ENCODE data around the gene TPPP. TPM values are rescaled to one million over a fixed set of nuclear protein-coding genes. Genes with fewer than 3 reads are reported as not detected.
A peak's percentile ranks its signal among the peaks of the same experiment; 100 is the strongest.

The TPPP gene
- total and polyA plus RNA-seq, 2 experiments from 2014 or later = 0.48 to 1.4 TPM

DNA sequence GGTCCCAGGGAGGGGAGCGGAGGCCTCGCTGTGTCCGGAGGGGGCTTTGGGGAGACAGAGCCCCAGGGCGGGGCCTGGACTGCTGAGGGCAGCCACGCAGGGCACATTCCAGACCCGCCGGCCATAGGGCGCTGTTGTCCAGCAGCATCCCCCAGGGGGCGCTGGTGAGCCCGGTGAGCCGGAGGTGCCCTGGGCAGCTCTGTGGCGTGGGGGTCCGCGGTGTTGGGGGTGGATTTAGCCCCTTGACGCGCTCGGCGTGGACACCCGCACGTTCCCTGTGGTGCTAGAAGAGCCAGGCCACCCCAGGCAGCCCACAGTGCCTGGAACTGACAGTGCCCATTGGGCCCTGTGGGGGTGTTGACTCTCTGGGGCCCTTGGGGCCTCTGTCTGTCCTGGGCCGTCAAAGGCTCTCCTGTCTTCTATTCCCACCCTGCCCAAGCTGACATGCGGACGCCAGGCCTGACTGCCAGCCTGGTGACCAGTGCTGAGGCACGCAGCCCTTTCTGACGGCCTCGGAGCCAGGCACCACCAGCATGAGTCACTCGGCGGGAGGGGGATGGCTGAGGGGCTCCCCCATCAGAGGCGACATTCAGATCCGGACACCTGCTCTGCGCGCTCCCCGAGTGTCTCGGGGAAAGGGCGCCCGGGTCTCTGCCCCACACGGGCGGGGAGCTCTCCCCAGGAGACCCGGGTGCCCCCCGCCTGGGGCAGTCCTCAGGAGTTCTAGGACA, 23.9 kb downstream of the TPPP start:
- ATAC-seq (peak; percentile 50), DNase-seq (ENCODE audit: low spot score) (peak; percentile 80)
- Histone ChIP-seq H3K4me1 (ENCODE audit: insufficient read depth) (no peaks in the 10 kb centered on the region), H3K27me3 (ENCODE audit: insufficient read depth) (0 out of 2 replicates have a peak, but pooled peaks cover 4% of the 10 kb centered on the region), H3K4me2 (no peak overlapping the region), H4K20me1 (replicated peaks; ENCODE audit: insufficient read depth) (peaks cover 5% of the 10 kb centered on the region), H3F3A (replicated peaks; ENCODE audit: low read depth) (no peaks in the 10 kb centered on the region), H3K79me2 (replicated peaks; ENCODE audit: insufficient read depth) (no peaks in the 10 kb centered on the region), H3K36me3 (ENCODE audit: insufficient read depth) (no peaks in the 10 kb centered on the region), H3K4me3 (no peak overlapping the region), H3K9me2 (ENCODE audit: insufficient read depth) (no peaks in the 10 kb centered on the region), H2AFZ (no peak overlapping the region), H3K27ac (ENCODE audit: low read depth) (no peak overlapping the region)
- peaks cover 6% of the 10 kb centered on the region for H3K27me3 Mint-ChIP-seq (ENCODE audit: insufficient read depth, low read depth, poor library complexity)
- H3K4me3 Mint-ChIP-seq = no peak overlapping the region
- peaks cover 9% of the 10 kb centered on the region for H3K36me3 Mint-ChIP-seq (ENCODE audit: low read depth)
- peaks cover 2% of the 10 kb centered on the region; the same call in 1 of the 3 replicates for H3K9me3 Mint-ChIP-seq
- TF ChIP-seq CTCF (conservative IDR thresholded peaks at IDR 0.05; ENCODE audit: low read depth in 2 of 2) (peak; percentile 67 to 84), JUNB (IDR thresholded peaks at IDR 0.05; ENCODE audit: unreplicated experiment) (no peak), STAT1 (IDR thresholded peaks at IDR 0.05; ENCODE audit: unreplicated experiment) (no peak), ZNF331 (CRISPR knock-in tag; IDR thresholded peaks at IDR 0.05; ENCODE audit: low read depth) (no peak), POLR2AphosphoS5 (IDR thresholded peaks at IDR 0.05; ENCODE audit: low read depth) (peak; percentile 54), EZH2 (IDR thresholded peaks at IDR 0.05; ENCODE audit: low read depth, unreplicated experiment) (no peak)
- TF ChIP-seq, protein P1, sequence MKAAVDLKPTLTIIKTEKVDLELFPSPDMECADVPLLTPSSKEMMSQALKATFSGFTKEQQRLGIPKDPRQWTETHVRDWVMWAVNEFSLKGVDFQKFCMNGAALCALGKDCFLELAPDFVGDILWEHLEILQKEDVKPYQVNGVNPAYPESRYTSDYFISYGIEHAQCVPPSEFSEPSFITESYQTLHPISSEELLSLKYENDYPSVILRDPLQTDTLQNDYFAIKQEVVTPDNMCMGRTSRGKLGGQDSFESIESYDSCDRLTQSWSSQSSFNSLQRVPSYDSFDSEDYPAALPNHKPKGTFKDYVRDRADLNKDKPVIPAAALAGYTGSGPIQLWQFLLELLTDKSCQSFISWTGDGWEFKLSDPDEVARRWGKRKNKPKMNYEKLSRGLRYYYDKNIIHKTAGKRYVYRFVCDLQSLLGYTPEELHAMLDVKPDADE (IDR thresholded peaks at IDR 0.05) = no peak
- H3K4me1 Mint-ChIP-seq = peaks cover 6% of the 10 kb centered on the region
- no peak overlapping the region; the same call in 1 of the 2 replicates for H3K27ac Mint-ChIP-seq

GRCh38 chr5:668283-668995, 24.7 kb downstream of the TPPP start:
- Histone ChIP-seq H3K4me2 (no peak overlapping the region), H3K36me3 (ENCODE audit: insufficient read depth) (no peaks in the 10 kb centered on the region), H3K27ac (ENCODE audit: low read depth) (no peak overlapping the region), H3K79me2 (replicated peaks; ENCODE audit: insufficient read depth) (no peaks in the 10 kb centered on the region), H2AFZ (no peak overlapping the region), H3F3A (replicated peaks; ENCODE audit: low read depth) (no peaks in the 10 kb centered on the region), H4K20me1 (replicated peaks; ENCODE audit: insufficient read depth) (peaks cover 5% of the 10 kb centered on the region), H3K4me3 (no peak overlapping the region), H3K9me2 (ENCODE audit: insufficient read depth) (no peaks in the 10 kb centered on the region), H3K27me3 (ENCODE audit: insufficient read depth) (0 out of 2 replicates have a peak, but pooled peaks cover 4% of the 10 kb centered on the region), H3K4me1 (ENCODE audit: insufficient read depth) (no peaks in the 10 kb centered on the region)
- TF ChIP-seq NANOG (IDR thresholded peaks at IDR 0.05; ENCODE audit: borderline replicate concordance) (no peak), ZNF114 (CRISPR knock-in tag; IDR thresholded peaks at IDR 0.05) (no peak), EZH2phosphoT487 (IDR thresholded peaks at IDR 0.05; ENCODE audit: unreplicated experiment) (no peak), CTCF (conservative IDR thresholded peaks at IDR 0.05; ENCODE audit: low read depth in 2 of 2) (no peak), EZH2 (IDR thresholded peaks at IDR 0.05; ENCODE audit: low read depth, unreplicated experiment) (no peak)
- no peak for DNase-seq (ENCODE audit: low spot score)
- peaks cover 10% of the 10 kb centered on the region for H3K27me3 Mint-ChIP-seq (ENCODE audit: insufficient read depth, low read depth, poor library complexity)
- peaks cover 6% of the 10 kb centered on the region for H3K4me1 Mint-ChIP-seq
- H3K4me3 Mint-ChIP-seq = no peak overlapping the region
- H3K9me3 Mint-ChIP-seq = peaks cover 2% of the 10 kb centered on the region; the same call in 1 of the 3 replicates
- H3K36me3 Mint-ChIP-seq (ENCODE audit: low read depth) = peaks cover 11% of the 10 kb centered on the region
- no peak for ATAC-seq
- H3K27ac Mint-ChIP-seq = no peak overlapping the region; the same call in 1 of the 2 replicates

Data from GM23338 (cell line).